ENCODE measurements around the gene ABCC2. TPM values are rescaled to one million over a fixed set of nuclear protein-coding genes. Genes with fewer than 3 reads are reported as not detected.

Gene ABCC2
- total and polyA plus RNA-seq, 2 donors from 2014 or later, result 2.3 to 15.4 TPM

- intact Hi-C loops (cut with DNase I), result no loop called here
- H3K9ac ChIP-seq (ENCODE audit: low read length in 3 of 3), result no peak overlapping the region
- H3K27ac ChIP-seq (ENCODE audit: low read depth in 2 of 2, low read length in 2 of 2), result no peak overlapping the region
- TF ChIP-seq, protein P1, sequence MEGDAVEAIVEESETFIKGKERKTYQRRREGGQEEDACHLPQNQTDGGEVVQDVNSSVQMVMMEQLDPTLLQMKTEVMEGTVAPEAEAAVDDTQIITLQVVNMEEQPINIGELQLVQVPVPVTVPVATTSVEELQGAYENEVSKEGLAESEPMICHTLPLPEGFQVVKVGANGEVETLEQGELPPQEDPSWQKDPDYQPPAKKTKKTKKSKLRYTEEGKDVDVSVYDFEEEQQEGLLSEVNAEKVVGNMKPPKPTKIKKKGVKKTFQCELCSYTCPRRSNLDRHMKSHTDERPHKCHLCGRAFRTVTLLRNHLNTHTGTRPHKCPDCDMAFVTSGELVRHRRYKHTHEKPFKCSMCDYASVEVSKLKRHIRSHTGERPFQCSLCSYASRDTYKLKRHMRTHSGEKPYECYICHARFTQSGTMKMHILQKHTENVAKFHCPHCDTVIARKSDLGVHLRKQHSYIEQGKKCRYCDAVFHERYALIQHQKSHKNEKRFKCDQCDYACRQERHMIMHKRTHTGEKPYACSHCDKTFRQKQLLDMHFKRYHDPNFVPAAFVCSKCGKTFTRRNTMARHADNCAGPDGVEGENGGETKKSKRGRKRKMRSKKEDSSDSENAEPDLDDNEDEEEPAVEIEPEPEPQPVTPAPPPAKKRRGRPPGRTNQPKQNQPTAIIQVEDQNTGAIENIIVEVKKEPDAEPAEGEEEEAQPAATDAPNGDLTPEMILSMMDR (IDR thresholded peaks at IDR 0.05; ENCODE audit: borderline replicate concordance, extremely low read depth, insufficient read depth), result no peak
- H3K36me3 ChIP-seq (ENCODE audit: control insufficient read depth in 2 of 3, insufficient read depth in 3 of 3, low read length in 3 of 3), result peaks cover 0 to 20% (median 5%) of the 10 kb centered on the region in 3 donors
- DNase-seq (no peak), FAIRE-seq (no peak)
- peaks cover 0 to 3% (median 0%) of the 10 kb centered on the region in 3 donors for H3K4me1 ChIP-seq (ENCODE audit: control insufficient read depth in 2 of 3, insufficient read depth in 2 of 3, low read depth in 1 of 3, low read length in 3 of 3)
- H3K4me3 ChIP-seq (ENCODE audit: low read length in 3 of 3), result no peak overlapping the region
- H3K9me3 ChIP-seq (ENCODE audit: control insufficient read depth in 2 of 3, insufficient read depth in 1 of 3, low read length in 3 of 3), result no peaks in the 10 kb centered on the region
- no peaks in the 10 kb centered on the region for H3K27me3 ChIP-seq (ENCODE audit: control insufficient read depth, insufficient read depth, low read length)
Observed at GRCh38 chr10:99852481-99853213, 70.2 kb downstream of the ABCC2 start.

- H3K36me3 ChIP-seq (ENCODE audit: control insufficient read depth in 2 of 3, insufficient read depth in 3 of 3, low read length in 3 of 3), result peaks cover 0 to 11% (median 5%) of the 10 kb centered on the region in 3 donors
- no peaks in the 10 kb centered on the region for H3K27me3 ChIP-seq (ENCODE audit: control insufficient read depth, insufficient read depth, low read length)
- no peak overlapping the region for H3K4me3 ChIP-seq (ENCODE audit: low read length in 3 of 3)
- DNase-seq, result no peak
- no peaks in the 10 kb centered on the region for H3K9me3 ChIP-seq (ENCODE audit: control insufficient read depth in 2 of 3, insufficient read depth in 1 of 3, low read length in 3 of 3)
- H3K4me1 ChIP-seq (ENCODE audit: control insufficient read depth in 2 of 3, insufficient read depth in 2 of 3, low read depth in 1 of 3, low read length in 3 of 3), result peaks cover 0 to 3% (median 0%) of the 10 kb centered on the region in 3 donors
- FAIRE-seq, result no peak
- no peak overlapping the region for H3K27ac ChIP-seq (ENCODE audit: low read depth in 2 of 2, low read length in 2 of 2)
- intact Hi-C loops (cut with DNase I), result no loop called here
- TF ChIP-seq, protein P1 (IDR thresholded peaks at IDR 0.05; ENCODE audit: borderline replicate concordance, extremely low read depth, insufficient read depth), result no peak
- no peak overlapping the region for H3K9ac ChIP-seq (ENCODE audit: low read length in 3 of 3)
Observed at GRCh38 chr10:99853655-99854054, 71.2 kb downstream of the ABCC2 start.

- FAIRE-seq (no peak), DNase-seq (peak in 2 of 5 donors; percentile 68 to 82)
- no peaks in the 10 kb centered on the region for H3K9me3 ChIP-seq (ENCODE audit: control insufficient read depth in 2 of 3, insufficient read depth in 1 of 3, low read length in 3 of 3)
- H3K27me3 ChIP-seq (ENCODE audit: control insufficient read depth, insufficient read depth, low read length), result no peaks in the 10 kb centered on the region
- no peak overlapping the region for H3K9ac ChIP-seq (ENCODE audit: low read length in 3 of 3)
- H3K4me3 ChIP-seq (ENCODE audit: low read length in 3 of 3), result no peak overlapping the region
- intact Hi-C loops (cut with DNase I), result no loop called here
- H3K4me1 ChIP-seq (ENCODE audit: control insufficient read depth in 2 of 3, insufficient read depth in 2 of 3, low read depth in 1 of 3, low read length in 3 of 3), result no peaks in the 10 kb centered on the region
- no peak overlapping the region for H3K27ac ChIP-seq (ENCODE audit: low read depth in 2 of 2, low read length in 2 of 2)
- TF ChIP-seq, protein P1 (IDR thresholded peaks at IDR 0.05; ENCODE audit: borderline replicate concordance, extremely low read depth, insufficient read depth), result peak; percentile 19
- peaks cover 0 to 9% (median 5%) of the 10 kb centered on the region in 3 donors for H3K36me3 ChIP-seq (ENCODE audit: control insufficient read depth in 2 of 3, insufficient read depth in 3 of 3, low read length in 3 of 3)
Observed at GRCh38 chr10:99854860-99855259, 72.4 kb downstream of the ABCC2 start.

Data from kidney (tissue), 14 donors.